Endothelial cell (in vitro differentiated cells): ENCODE measurements around the gene TLCD2. TPM values are rescaled to one million over a fixed set of nuclear protein-coding genes. Genes with fewer than 3 reads are reported as not detected.
A peak's percentile ranks its signal among the peaks of the same experiment; 100 is the strongest.
"Not testable (repeated sequence)": the region's sequence is repeated elsewhere in the genome, so short reads cannot be mapped to it uniquely, and the experiment has no call there.

ENCODE experiments used
- DNase-seq: peaks from one replicate; pipeline ENCODE4 v3.0.0; 2021; ENCODE audit warnings: low spot score
- H3K27ac Mint-ChIP-seq: one replicate; pipeline ENCODE4 v1.8.0; 2021; ENCODE audit warnings: mixed read lengths, inconsistent platforms; ENCODE audit not compliant: unreplicated experiment
- H3K27me3 Mint-ChIP-seq: one replicate; pipeline ENCODE4 v1.8.0; 2021; ENCODE audit warnings: mild to moderate bottlenecking, moderate library complexity, mixed read lengths, inconsistent platforms; ENCODE audit not compliant: unreplicated experiment
- H3K36me3 Mint-ChIP-seq: one replicate; pipeline ENCODE4 v1.8.0; 2021; ENCODE audit warnings: mild to moderate bottlenecking, low read depth, mixed read lengths, inconsistent platforms; ENCODE audit not compliant: unreplicated experiment
- H3K4me1 Mint-ChIP-seq: one replicate; pipeline ENCODE4 v1.8.0; 2021; ENCODE audit warnings: mild to moderate bottlenecking, mixed read lengths, inconsistent platforms; ENCODE audit not compliant: unreplicated experiment
- H3K4me3 Mint-ChIP-seq: one replicate; pipeline ENCODE4 v1.8.0; 2021; ENCODE audit warnings: mild to moderate bottlenecking, mixed read lengths, inconsistent platforms; ENCODE audit not compliant: unreplicated experiment
- H3K9me3 Mint-ChIP-seq: one replicate; pipeline ENCODE4 v1.8.0; 2021; ENCODE audit warnings: mixed read lengths, inconsistent platforms; ENCODE audit not compliant: unreplicated experiment
- total RNA-seq: library from RNA; stranded (reverse); fragmentation: NEBNext Ultra II Directional; extraction: Animal tissue kit (Norgen Biotek cat#: 25700); gene quantifications from one replicate; pipeline ENCODE4 v1.2.1, GENCODE V29; 2021; ENCODE audit not compliant: unreplicated experiment
- TF ChIP-seq, protein P1 (sequence below): fragments of 200-600 bp; sonication (generic); IDR thresholded peaks from one replicate; pipeline ENCODE4 v1.5.0; 2021; ENCODE audit warnings: antibody characterized with exemption; ENCODE audit not compliant: unreplicated experiment

The TLCD2 gene
- total RNA-seq, 1 donor from 2014 or later, result 4.4 TPM

GRCh38 chr17:1742371-1743087 lies 32.4 kb upstream of the TLCD2 start, which contains the start of gene SERPINF2:
TSS of gene SERPINF2 (plus strand) at chr17:1742871. CDS start at chr17:1744996, 2,125 bp downstream.
- Mint-ChIP-seq H3K9me3 (no peaks in the 10 kb centered on the region), H3K36me3 (peaks cover 3% of the 10 kb centered on the region), H3K27ac (no peak within 1 kb of the TSS), H3K4me3 (no peak within 1 kb of the TSS), H3K4me1 (no peaks in the 10 kb centered on the region), H3K27me3 (peaks cover 8% of the 10 kb centered on the region)
- TF ChIP-seq, protein P1, sequence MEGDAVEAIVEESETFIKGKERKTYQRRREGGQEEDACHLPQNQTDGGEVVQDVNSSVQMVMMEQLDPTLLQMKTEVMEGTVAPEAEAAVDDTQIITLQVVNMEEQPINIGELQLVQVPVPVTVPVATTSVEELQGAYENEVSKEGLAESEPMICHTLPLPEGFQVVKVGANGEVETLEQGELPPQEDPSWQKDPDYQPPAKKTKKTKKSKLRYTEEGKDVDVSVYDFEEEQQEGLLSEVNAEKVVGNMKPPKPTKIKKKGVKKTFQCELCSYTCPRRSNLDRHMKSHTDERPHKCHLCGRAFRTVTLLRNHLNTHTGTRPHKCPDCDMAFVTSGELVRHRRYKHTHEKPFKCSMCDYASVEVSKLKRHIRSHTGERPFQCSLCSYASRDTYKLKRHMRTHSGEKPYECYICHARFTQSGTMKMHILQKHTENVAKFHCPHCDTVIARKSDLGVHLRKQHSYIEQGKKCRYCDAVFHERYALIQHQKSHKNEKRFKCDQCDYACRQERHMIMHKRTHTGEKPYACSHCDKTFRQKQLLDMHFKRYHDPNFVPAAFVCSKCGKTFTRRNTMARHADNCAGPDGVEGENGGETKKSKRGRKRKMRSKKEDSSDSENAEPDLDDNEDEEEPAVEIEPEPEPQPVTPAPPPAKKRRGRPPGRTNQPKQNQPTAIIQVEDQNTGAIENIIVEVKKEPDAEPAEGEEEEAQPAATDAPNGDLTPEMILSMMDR, result no peak
- no peak for DNase-seq

- H3K4me1 Mint-ChIP-seq, H3K9me3 Mint-ChIP-seq, H3K36me3 Mint-ChIP-seq, H3K27ac Mint-ChIP-seq, H3K4me3 Mint-ChIP-seq, DNase-seq: not testable (repeated sequence)
- H3K27me3 Mint-ChIP-seq, result peaks cover 12% of the 10 kb centered on the region
Measured at GRCh38 chr17:1741899-1742298, 31.7 kb upstream of the TLCD2 start.

DNA sequence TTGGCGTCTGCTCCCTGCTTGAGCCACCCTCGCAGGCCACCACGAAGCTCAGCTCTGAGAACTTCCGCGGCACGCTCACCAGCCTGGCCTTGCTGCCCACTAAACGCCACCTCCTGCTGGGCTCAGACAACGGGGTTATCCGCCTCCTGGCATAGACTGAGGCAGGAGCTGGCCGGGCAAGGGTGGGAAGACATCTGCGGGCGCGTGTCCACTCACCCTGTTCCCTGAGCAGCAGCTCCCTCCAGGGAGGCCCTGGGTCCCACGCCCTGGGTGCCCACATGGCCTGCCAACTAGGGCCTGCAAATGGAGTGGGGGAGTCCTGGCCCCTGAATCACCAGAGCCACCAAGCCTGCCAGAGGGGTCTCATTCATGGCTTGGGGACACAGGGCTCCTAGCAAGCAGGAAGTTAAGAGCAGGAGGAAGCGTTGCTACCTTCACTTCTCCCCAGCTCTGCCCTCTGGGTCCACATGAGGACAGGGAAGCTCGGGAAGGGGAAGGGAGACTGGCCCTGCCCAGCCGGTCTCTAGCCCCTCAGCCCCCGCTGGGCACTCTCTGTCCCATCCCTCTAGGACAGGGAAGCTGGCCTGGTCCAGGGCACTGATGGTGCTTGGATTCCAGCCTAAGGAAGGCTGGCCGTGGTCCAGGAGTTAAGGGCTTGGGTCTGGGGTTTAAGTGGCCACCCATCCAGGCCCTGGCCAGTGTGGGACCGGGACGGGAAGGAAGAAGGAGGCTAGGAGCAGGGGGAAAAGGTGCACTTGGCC lies 27.5 kb upstream of the TLCD2 start:
- H3K27me3 Mint-ChIP-seq, result peaks cover 11% of the 10 kb centered on the region
- DNase-seq, result no peak
- no peak overlapping the region for H3K27ac Mint-ChIP-seq
- H3K4me1 Mint-ChIP-seq, result no peaks in the 10 kb centered on the region
- H3K4me3 Mint-ChIP-seq, result no peak overlapping the region
- TF ChIP-seq, protein P1, result no peak
- H3K9me3 Mint-ChIP-seq, result no peaks in the 10 kb centered on the region
- peaks cover 12% of the 10 kb centered on the region for H3K36me3 Mint-ChIP-seq

GRCh38 chr17:1736348-1737281 lies 26.4 kb upstream of the TLCD2 start:
- no peak for DNase-seq
- no peaks in the 10 kb centered on the region for H3K4me1 Mint-ChIP-seq
- TF ChIP-seq, protein P1, result no peak
- H3K4me3 Mint-ChIP-seq, result peak overlapping the region; percentile 7
- peaks cover 11% of the 10 kb centered on the region for H3K27me3 Mint-ChIP-seq
- no peaks in the 10 kb centered on the region for H3K9me3 Mint-ChIP-seq
- peaks cover 12% of the 10 kb centered on the region for H3K36me3 Mint-ChIP-seq
- no peak overlapping the region for H3K27ac Mint-ChIP-seq

GRCh38 chr17:1735834-1736347 lies 25.7 kb upstream of the TLCD2 start:
- Mint-ChIP-seq H3K4me3 (no peak overlapping the region), H3K9me3 (no peaks in the 10 kb centered on the region), H3K36me3 (peaks cover 12% of the 10 kb centered on the region), H3K27me3 (peaks cover 11% of the 10 kb centered on the region), H3K4me1 (no peaks in the 10 kb centered on the region), H3K27ac (no peak overlapping the region)
- TF ChIP-seq, protein P1, result no peak
- DNase-seq, result no peak
